Tibial nerve (tissue), 4 donors: ENCODE data around the gene FAM13A. TPM values are rescaled to one million over a fixed set of nuclear protein-coding genes. Genes with fewer than 3 reads are reported as not detected.

ENCODE experiments used
- DNase-seq, 2 donors: peaks; one replicate each; pipeline ENCODE4 v3.0.0-alpha.2; 2019; ENCODE audit warnings: low spot score in 2 of 2
- H3K27ac ChIP-seq, 4 donors: fragments of 200-600 bp; sonication (generic) in 3 of 4; one replicate each; pipeline ENCODE4 v1.5.1; 2017 to 2019; ENCODE audit warnings: mild to moderate bottlenecking in 1 of 4
- H3K27me3 ChIP-seq, 2 donors: fragments of 200-600 bp; sonication (generic) in 1 of 2; one replicate each; pipeline versions ENCODE4 v1.5.1 to v1.6.0; 2017 to 2019
- H3K36me3 ChIP-seq, 3 donors: fragments of 200-600 bp; sonication (generic); one replicate each; pipeline ENCODE4 v1.5.1; 2018 to 2019
- H3K4me1 ChIP-seq, 4 donors: fragments of 200-600 bp; sonication (generic) in 3 of 4; one replicate each; pipeline ENCODE4 v1.5.1; 2017 to 2019
- H3K4me3 ChIP-seq, 4 donors: fragments of 200-600 bp; sonication (generic) in 3 of 4; one replicate each; pipeline ENCODE4 v1.5.1; 2017 to 2019; ENCODE audit warnings: mild to moderate bottlenecking in 1 of 4, moderate library complexity in 1 of 4
- H3K9me3 ChIP-seq, 4 donors: fragments of 200-600 bp; sonication (generic) in 3 of 4; one replicate each; pipeline ENCODE4 v1.5.1; 2017 to 2019
- CTCF ChIP-seq, 5 experiments: fragments of 200-600 bp in 3 of 5; fragments of 450-650 bp in 2 of 5; sonication (generic) in 3 of 5; IDR thresholded peaks; one replicate each; pipeline ENCODE4 v1.5.1; 2016 to 2019; ENCODE audit warnings: antibody characterized with exemption in 5 of 5, mild to moderate bottlenecking in 3 of 5, moderate library complexity in 2 of 5
- EP300 ChIP-seq, 2 donors: sonication (generic); formaldehyde crosslinking; IDR thresholded peaks; one replicate each; pipeline ENCODE4 v1.6.1; 2017; ENCODE audit warnings: antibody characterized with exemption in 2 of 2, mild to moderate bottlenecking in 1 of 2
- POLR2A ChIP-seq, 2 donors: fragments of 450-650 bp; IDR thresholded peaks; one replicate each; pipeline ENCODE4 v1.6.1; 2017; ENCODE audit warnings: antibody characterized with exemption in 2 of 2, mild to moderate bottlenecking in 2 of 2, moderate library complexity in 2 of 2
- WGBS, 2 donors: methylation state at CpG; one replicate each; pipeline ENCODE4 v1.1.5; 2018; 5-methylcytosine and 5-hydroxymethylcytosine counted together
- total RNA-seq, 4 donors: library from RNA; depleted of rRNA; stranded (reverse); fragments of >200 nt; gene quantifications; one replicate each; pipeline ENCODE4 v1.1.0, GENCODE V29; 2016

The FAM13A gene
- total RNA-seq, 4 donors from 2014 or later: 48.8 to 77.6 (median 58.8) TPM

GRCh38 chr4:89001647-89002445, 55.1 kb downstream of the FAM13A start:
- TF ChIP-seq CTCF (IDR thresholded peaks at IDR 0.05) (no peak), EP300 (IDR thresholded peaks at IDR 0.05) (no peak), POLR2A (IDR thresholded peaks at IDR 0.05) (no peak)
- WGBS, 2 donors: 60 to 64% methylated on average over 9 of the region's 9 CpGs
- Histone ChIP-seq H3K4me3 (no peak overlapping the region), H3K27me3 (no peaks in the 10 kb centered on the region), H3K9me3 (no peaks in the 10 kb centered on the region), H3K36me3 (peaks cover 0 to 8% (median 0%) of the 10 kb centered on the region in 3 donors), H3K4me1 (no peaks in the 10 kb centered on the region), H3K27ac (no peak overlapping the region)
- DNase-seq: no peak

GRCh38 chr4:89000844-89001360, 56.1 kb downstream of the FAM13A start:
- Histone ChIP-seq H3K36me3 (peaks cover 0 to 2% (median 0%) of the 10 kb centered on the region in 3 donors), H3K27me3 (no peaks in the 10 kb centered on the region), H3K4me1 (no peaks in the 10 kb centered on the region), H3K4me3 (no peak overlapping the region), H3K27ac (no peak overlapping the region), H3K9me3 (no peaks in the 10 kb centered on the region)
- no peak for DNase-seq
- 84 to 85% methylated on average over 3 of the region's 3 CpGs for WGBS, 2 donors
- TF ChIP-seq CTCF (IDR thresholded peaks at IDR 0.05) (no peak), POLR2A (IDR thresholded peaks at IDR 0.05) (no peak), EP300 (IDR thresholded peaks at IDR 0.05) (no peak)

GRCh38 chr4:89000382-89000781, 56.6 kb downstream of the FAM13A start:
- TF ChIP-seq EP300 (IDR thresholded peaks at IDR 0.05) (no peak), POLR2A (IDR thresholded peaks at IDR 0.05) (no peak), CTCF (IDR thresholded peaks at IDR 0.05) (no peak)
- H3K36me3 ChIP-seq: peaks cover 0 to 7% (median 0%) of the 10 kb centered on the region in 3 donors

GRCh38 chr4:88999392-88999930, 57.5 kb downstream of the FAM13A start:
- H3K4me3 ChIP-seq: no peak overlapping the region
- TF ChIP-seq POLR2A (IDR thresholded peaks at IDR 0.05) (no peak), EP300 (IDR thresholded peaks at IDR 0.05) (no peak), CTCF (IDR thresholded peaks at IDR 0.05) (no peak)
- H3K4me1 ChIP-seq: no peaks in the 10 kb centered on the region
- H3K36me3 ChIP-seq: peaks cover 0 to 10% (median 0%) of the 10 kb centered on the region in 3 donors
- DNase-seq: no peak
- H3K27me3 ChIP-seq: no peaks in the 10 kb centered on the region
- no peaks in the 10 kb centered on the region for H3K9me3 ChIP-seq
- 68 to 76% methylated on average over 2 of the region's 2 CpGs for WGBS, 2 donors
- no peak overlapping the region for H3K27ac ChIP-seq

More at GRCh38 chr4:89000382-89000781, 56.6 kb downstream of the FAM13A start:
- Histone ChIP-seq H3K27me3 (no peaks in the 10 kb centered on the region), H3K27ac (no peak overlapping the region), H3K4me1 (no peaks in the 10 kb centered on the region), H3K9me3 (no peaks in the 10 kb centered on the region), H3K4me3 (no peak overlapping the region)
- no peak for DNase-seq
- 59 to 69% methylated on average over 1 of the region's 1 CpG for WGBS, 2 donors

GRCh38 chr4:88998891-88999290, 58.1 kb downstream of the FAM13A start:
- Histone ChIP-seq H3K27ac (no peak overlapping the region), H3K9me3 (no peaks in the 10 kb centered on the region), H3K27me3 (no peaks in the 10 kb centered on the region), H3K4me3 (no peak overlapping the region), H3K36me3 (peaks cover 0 to 10% (median 0%) of the 10 kb centered on the region in 3 donors), H3K4me1 (no peaks in the 10 kb centered on the region)
- TF ChIP-seq EP300 (IDR thresholded peaks at IDR 0.05) (no peak), CTCF (IDR thresholded peaks at IDR 0.05) (no peak), POLR2A (IDR thresholded peaks at IDR 0.05) (no peak)
- DNase-seq: no peak
- WGBS, 2 donors: 95 to 96% methylated on average over 3 of the region's 3 CpGs
